Activated naive CD8-positive, alpha-beta T cell treated with anti-CD3 and anti-CD28 coated beads, Interleukin-2, amount 10 ng/mL, durations not matched to agents 7 days and 5 days (primary cell): ENCODE measurements around the gene CTTN. TPM values are rescaled to one million over a fixed set of nuclear protein-coding genes. Genes with fewer than 3 reads are reported as not detected.

Source experiments
- ATAC-seq: fragments of 150-1000 bp; cut with Tn5 transposase; one replicate; pipeline ENCODE4 v1.10.0; 2021; ENCODE audit warnings: low read depth, moderate library complexity
- POLR2A ChIA-PET: fragments of 350-600 bp; sonication (Branson Sonifier 250); formaldehyde crosslinking; loops from one replicate; lab custom pipeline; 2021; ENCODE audit warnings: antibody characterized with exemption; lab: Charles Lee
- DNase-seq: peaks from one replicate; pipeline ENCODE4 v3.0.0; 2021
- H3K27ac Mint-ChIP-seq: one replicate; pipeline ENCODE4 v1.8.0; 2022; ENCODE audit warnings: mild to moderate bottlenecking, mixed read lengths
- H3K27me3 Mint-ChIP-seq: one replicate; pipeline ENCODE4 v1.8.0; 2022; ENCODE audit warnings: mild to moderate bottlenecking, moderate library complexity, mixed read lengths
- H3K36me3 Mint-ChIP-seq: one replicate; pipeline ENCODE4 v1.8.0; 2021; ENCODE audit warnings: mild to moderate bottlenecking, mixed read lengths
- H3K4me1 Mint-ChIP-seq: one replicate; pipeline ENCODE4 v1.8.0; 2021; ENCODE audit warnings: mixed read lengths
- H3K4me3 Mint-ChIP-seq: one replicate; pipeline ENCODE4 v1.8.0; 2022; ENCODE audit warnings: mild to moderate bottlenecking, moderate library complexity, mixed read lengths
- H3K9me3 Mint-ChIP-seq: one replicate; pipeline ENCODE4 v1.8.0; 2021; ENCODE audit warnings: mixed read lengths
- total RNA-seq, 2 experiments: library from RNA; stranded (reverse); gene quantifications; one replicate each; pipeline ENCODE4 v1.2.3, GENCODE V29; 2021

The CTTN gene
- total RNA-seq, 2 experiments from 2014 or later, result 0.14 to 0.61 TPM

DNA sequence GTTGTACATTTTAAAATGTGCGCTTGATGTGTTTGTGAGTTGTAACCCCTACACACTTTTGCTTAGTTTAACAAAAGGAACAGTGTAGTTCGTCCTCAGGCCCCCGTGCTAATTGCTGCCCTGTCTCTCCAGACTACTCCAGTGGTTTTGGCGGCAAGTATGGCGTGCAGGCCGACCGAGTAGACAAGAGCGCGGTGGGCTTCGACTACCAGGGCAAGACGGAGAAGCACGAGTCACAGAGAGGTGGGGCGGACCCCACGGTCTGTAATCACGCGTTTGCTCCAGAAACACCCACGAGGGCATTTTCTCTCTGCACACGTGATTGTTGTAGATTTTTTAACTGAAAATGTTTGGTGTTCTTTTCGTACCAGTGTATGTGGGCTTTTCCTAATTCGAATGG lies 18.6 kb downstream of the CTTN start:
- POLR2A ChIA-PET, result no interaction called here
- H3K4me1 Mint-ChIP-seq, result peaks cover 3% of the 10 kb centered on the region
- H3K4me3 Mint-ChIP-seq, result no peak overlapping the region

DNA sequence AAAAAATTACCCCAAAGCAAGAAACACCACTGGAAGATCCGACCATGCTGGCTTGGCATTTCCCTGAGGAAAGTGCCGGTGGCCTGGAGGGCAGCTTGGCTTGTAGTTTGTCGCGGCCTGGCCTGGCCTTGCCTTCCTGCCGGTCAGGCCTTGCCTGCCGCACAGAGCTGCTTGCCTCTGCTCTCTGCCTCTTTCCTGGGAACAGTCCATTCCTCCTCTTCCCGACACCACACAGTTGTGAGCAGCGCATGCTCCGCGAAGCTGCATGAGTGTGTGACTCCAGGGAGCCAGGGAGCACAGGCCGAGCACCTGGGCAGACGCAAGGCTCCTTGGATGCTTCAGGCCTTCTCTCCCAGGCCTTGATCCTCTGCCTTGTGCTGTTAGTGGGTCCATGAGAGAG lies 19.8 kb downstream of the CTTN start:
- POLR2A ChIA-PET, result no interaction called here
- Mint-ChIP-seq H3K4me3 (no peak overlapping the region), H3K27me3 (peaks cover 12% of the 10 kb centered on the region), H3K36me3 (no peaks in the 10 kb centered on the region), H3K9me3 (no peaks in the 10 kb centered on the region), H3K27ac (no peak overlapping the region), H3K4me1 (peaks cover 3% of the 10 kb centered on the region)
- ATAC-seq (no peak), DNase-seq (no peak)

More for the DNA sequence above, 18.6 kb downstream of the CTTN start:
- H3K9me3 Mint-ChIP-seq, result no peaks in the 10 kb centered on the region
- ATAC-seq (no peak), DNase-seq (no peak)
- peaks cover 12% of the 10 kb centered on the region for H3K27me3 Mint-ChIP-seq
- no peaks in the 10 kb centered on the region for H3K36me3 Mint-ChIP-seq
- H3K27ac Mint-ChIP-seq, result no peak overlapping the region

DNA sequence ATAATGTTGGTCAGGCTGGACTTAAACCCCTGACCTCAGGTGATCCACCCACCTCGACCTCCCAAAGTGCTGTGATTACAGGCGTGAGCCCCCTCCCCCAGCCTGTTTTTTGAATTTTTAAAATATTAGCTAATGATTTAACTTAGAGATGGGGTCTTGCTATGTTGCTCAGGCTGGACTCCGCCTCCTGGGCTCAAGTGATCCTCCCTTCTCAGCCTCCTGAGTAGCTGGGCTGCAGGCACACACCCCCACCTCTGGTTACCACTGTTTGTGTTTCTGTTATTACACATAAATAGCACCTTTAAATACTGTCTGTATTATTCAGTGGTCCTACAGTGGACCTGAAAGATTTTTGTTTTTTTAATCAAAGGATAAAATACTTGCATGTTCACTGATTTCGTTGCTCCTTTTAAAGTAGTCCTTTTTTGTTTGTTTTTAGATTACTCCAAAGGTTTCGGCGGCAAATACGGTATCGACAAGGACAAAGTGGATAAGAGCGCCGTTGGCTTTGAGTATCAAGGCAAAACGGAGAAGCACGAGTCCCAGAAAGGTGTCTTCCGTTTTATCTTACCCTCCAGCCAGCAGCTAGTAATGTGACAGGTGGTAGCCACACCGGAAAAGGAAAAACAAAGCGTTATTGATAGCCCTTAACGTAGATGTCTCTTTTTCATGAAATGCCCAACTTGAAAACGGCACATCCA lies 21.1 kb downstream of the CTTN start:
- no peak overlapping the region for H3K27ac Mint-ChIP-seq
- H3K4me1 Mint-ChIP-seq, result peaks cover 7% of the 10 kb centered on the region
- POLR2A ChIA-PET, result no interaction called here

DNA sequence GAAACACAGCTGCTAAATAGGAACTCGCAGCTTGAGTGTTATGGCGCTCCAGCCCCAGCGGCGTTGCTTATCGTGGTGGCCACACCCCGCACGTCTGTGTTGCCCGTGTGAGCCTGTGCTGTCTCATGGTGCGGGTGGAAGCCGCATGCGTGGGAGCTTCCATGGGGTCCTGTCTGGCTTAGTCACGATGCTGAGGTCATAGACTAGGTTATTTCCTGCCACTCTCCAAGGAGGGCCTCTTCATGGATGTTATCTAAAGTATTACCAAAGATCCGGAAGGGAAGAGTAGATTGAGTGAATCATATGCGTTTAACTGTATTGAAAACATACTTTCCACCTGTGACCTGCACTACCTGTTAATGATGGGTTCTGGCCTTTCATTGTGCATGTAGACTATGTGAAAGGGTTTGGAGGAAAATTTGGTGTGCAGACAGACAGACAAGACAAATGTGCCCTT lies 21.7 kb downstream of the CTTN start:
- peaks cover 15% of the 10 kb centered on the region for H3K27me3 Mint-ChIP-seq
- ATAC-seq (no peak), DNase-seq (no peak)
- H3K4me1 Mint-ChIP-seq, result peaks cover 7% of the 10 kb centered on the region
- H3K4me3 Mint-ChIP-seq, result no peak overlapping the region
- POLR2A ChIA-PET, result no interaction called here
- H3K27ac Mint-ChIP-seq, result no peak overlapping the region
- H3K36me3 Mint-ChIP-seq, result no peaks in the 10 kb centered on the region
- no peaks in the 10 kb centered on the region for H3K9me3 Mint-ChIP-seq

More for the DNA sequence above, 21.1 kb downstream of the CTTN start:
- no peak for DNase-seq
- Mint-ChIP-seq H3K4me3 (no peak overlapping the region), H3K27me3 (peaks cover 14% of the 10 kb centered on the region), H3K9me3 (no peaks in the 10 kb centered on the region), H3K36me3 (no peaks in the 10 kb centered on the region)
- no peak for ATAC-seq

DNA sequence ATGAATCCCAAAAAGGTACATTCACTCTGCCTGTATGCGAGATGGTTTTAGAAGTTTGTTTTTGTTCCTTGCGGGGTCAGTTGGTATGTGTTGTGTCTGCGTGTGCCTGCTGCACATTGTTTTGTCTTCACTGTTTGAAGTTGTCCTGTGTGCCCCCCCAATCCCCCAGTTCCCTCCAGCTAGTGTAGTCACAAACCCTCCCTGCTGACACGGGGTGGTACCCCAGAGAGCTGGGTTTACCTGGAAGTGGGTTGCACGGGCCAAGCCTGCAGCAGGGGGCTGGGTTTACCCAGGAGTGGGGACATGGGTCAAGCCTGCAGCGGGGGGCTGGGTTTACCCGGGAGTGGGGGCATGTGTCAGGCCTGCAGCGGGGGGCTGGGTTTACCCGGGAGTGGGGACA lies 22.2 kb downstream of the CTTN start:
- POLR2A ChIA-PET, result no interaction called here
- H3K27me3 Mint-ChIP-seq, result peaks cover 11% of the 10 kb centered on the region
- peaks cover 7% of the 10 kb centered on the region for H3K4me1 Mint-ChIP-seq
- ATAC-seq (no peak), DNase-seq (no peak)
- H3K36me3 Mint-ChIP-seq, result no peaks in the 10 kb centered on the region
- H3K4me3 Mint-ChIP-seq, result no peak overlapping the region
- H3K9me3 Mint-ChIP-seq, result no peaks in the 10 kb centered on the region
- H3K27ac Mint-ChIP-seq, result no peak overlapping the region

DNA sequence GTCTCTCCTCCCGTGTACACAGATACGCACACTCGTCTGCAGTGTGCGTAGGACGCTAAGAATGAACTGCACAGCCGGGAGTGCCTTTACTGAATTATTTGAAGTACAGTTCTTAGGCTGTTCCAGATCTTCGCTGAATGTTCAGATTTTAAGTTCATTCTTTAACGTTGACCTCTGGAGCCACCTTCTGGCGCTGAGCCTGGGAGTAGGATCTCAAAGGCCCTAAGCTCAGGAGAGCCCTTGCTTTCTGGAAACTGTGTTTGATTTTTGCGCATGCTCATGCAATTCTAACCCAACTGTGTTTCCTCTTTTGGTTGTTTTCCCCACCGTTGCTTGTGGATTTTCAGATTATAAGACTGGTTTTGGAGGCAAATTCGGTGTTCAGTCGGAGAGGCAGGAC lies 22.8 kb downstream of the CTTN start:
- Mint-ChIP-seq H3K4me3 (no peak overlapping the region), H3K9me3 (no peaks in the 10 kb centered on the region), H3K4me1 (peaks cover 4% of the 10 kb centered on the region), H3K27me3 (peaks cover 10% of the 10 kb centered on the region), H3K27ac (no peak overlapping the region), H3K36me3 (no peaks in the 10 kb centered on the region)
- DNase-seq (no peak), ATAC-seq (peak; percentile 50)
- POLR2A ChIA-PET, result no interaction called here

DNA sequence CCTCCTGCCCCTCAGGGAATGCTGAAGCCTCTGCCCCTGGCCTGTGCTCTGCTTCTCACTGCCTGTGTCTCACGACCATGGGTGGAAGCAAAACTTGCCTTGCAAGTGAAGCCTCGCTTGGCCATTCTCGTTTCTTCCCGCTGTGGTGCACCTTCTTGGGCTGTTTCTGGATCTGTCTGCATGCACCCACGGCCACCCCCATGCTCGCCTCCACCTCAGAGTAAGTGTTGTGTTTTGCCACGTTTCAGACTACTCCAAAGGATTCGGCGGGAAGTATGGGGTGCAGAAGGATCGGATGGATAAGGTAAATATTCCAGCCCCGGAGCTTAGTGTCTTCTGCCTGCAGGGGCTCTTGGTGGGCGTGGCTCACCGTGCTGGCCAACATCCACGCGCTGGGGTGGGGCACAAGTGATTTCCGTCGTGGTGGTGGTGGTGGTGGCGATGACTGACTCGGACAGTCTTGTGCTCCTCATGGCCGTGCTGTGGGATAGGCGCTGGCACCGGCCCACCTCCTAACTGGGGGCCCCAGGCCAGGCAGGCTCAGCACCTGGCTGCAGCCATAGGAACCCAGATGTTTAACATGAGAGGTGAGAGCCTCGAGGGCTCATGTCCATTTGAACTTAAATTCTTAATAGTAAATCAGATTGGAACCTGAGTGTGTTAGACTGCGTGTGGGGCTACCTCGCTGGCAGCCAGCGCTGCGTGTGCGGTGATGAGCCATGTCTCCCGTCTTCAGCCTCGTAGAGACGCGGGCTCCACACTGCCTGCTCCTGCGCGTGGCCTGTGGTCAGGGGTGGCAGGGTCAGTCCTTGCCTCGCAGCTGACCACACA lies 24.6 kb downstream of the CTTN start:
- no peaks in the 10 kb centered on the region for H3K36me3 Mint-ChIP-seq
- H3K27me3 Mint-ChIP-seq, result peaks cover 10% of the 10 kb centered on the region
- ATAC-seq (no peak), DNase-seq (no peak)
- peaks cover 4% of the 10 kb centered on the region for H3K4me1 Mint-ChIP-seq
- H3K9me3 Mint-ChIP-seq, result no peaks in the 10 kb centered on the region
- H3K4me3 Mint-ChIP-seq, result no peak overlapping the region
- POLR2A ChIA-PET, result no interaction called here
- no peak overlapping the region for H3K27ac Mint-ChIP-seq

DNA sequence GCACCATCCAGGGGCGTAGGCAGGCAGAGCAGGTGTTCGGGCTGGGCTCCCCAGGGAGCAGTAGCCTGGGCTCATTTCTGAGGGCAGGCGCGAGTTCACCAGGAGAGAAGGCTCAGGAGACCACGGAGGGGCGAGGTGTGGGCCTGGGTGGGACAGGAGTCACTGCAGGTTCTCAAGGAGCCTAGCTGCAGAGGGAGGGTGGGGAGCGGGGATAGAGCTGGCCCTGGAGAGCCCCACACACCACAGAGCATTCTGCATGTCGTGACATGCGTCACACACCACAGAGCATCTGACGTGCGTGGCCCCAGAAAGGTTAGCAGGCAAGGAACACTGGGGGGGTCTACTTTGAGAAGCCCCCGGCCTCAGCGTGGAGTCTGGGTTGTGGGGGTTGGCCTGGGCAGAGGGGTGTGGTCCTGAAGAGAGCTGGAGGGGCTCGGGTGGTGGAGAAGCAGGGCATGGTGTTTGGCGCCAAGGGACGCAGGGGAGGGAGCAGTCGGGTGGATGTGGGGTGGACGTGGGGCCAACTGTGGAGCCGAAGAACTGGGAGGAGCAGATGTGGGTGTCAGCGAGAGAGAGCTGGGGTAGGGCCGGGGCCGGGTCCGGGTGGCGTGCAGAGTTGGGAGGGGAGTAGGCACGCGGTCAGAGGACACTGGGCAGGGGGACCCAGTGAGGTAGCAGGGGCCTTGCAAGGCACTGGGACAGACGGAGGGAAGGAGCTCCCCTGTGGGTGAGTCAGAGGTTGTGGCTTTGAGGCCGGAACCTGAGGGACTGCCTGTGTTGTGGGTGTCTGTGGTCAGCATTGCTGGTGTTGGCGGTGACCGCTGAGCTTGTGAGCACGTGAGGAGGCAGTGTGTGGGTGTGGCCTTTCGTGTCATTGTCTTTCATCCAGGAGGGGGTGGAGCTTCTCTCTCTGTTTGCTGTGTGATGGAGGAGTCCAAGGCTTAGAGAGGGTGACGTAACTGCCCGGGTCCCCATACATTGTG lies 25.5 kb downstream of the CTTN start:
- Mint-ChIP-seq H3K4me3 (no peak overlapping the region), H3K27me3 (peaks cover 10% of the 10 kb centered on the region), H3K4me1 (peaks cover 4% of the 10 kb centered on the region), H3K9me3 (no peaks in the 10 kb centered on the region), H3K36me3 (no peaks in the 10 kb centered on the region), H3K27ac (no peak overlapping the region)
- no peak for ATAC-seq
- no peak for DNase-seq
- POLR2A ChIA-PET, result no interaction called here

DNA sequence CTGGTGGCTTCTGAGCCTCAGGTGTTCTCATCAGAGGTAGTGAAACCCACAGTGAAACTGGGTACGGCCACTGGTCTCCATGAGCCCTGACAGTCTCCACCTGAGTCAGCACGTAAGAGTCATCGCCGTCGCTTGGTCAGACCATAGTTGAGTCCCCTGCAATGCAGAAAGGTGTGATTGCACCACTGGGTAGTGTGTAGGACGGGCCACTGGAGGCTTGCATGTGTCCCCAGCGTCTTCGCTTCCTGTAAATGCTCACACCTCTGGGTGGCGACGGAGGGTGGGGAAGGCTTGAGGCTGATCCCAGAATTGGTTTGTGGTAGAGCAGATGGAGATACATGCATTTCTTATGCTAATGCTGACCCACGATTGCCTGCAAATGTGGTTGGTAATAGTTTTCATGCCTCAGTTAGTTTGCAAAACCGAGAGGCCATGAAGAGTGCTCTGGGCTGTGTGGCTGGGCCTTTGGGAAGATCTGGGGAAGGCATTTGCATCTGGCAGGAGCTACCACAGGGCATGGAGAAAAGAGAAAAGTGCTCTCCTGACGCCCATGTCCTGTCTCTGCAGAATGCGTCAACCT lies 26.5 kb downstream of the CTTN start:
- H3K9me3 Mint-ChIP-seq, result no peaks in the 10 kb centered on the region
- no peaks in the 10 kb centered on the region for H3K36me3 Mint-ChIP-seq
- peaks cover 10% of the 10 kb centered on the region for H3K27me3 Mint-ChIP-seq
- DNase-seq (no peak), ATAC-seq (no peak)
- peaks cover 4% of the 10 kb centered on the region for H3K4me1 Mint-ChIP-seq
- no peak overlapping the region for H3K4me3 Mint-ChIP-seq
- no peak overlapping the region for H3K27ac Mint-ChIP-seq
- POLR2A ChIA-PET, result no interaction called here

DNA sequence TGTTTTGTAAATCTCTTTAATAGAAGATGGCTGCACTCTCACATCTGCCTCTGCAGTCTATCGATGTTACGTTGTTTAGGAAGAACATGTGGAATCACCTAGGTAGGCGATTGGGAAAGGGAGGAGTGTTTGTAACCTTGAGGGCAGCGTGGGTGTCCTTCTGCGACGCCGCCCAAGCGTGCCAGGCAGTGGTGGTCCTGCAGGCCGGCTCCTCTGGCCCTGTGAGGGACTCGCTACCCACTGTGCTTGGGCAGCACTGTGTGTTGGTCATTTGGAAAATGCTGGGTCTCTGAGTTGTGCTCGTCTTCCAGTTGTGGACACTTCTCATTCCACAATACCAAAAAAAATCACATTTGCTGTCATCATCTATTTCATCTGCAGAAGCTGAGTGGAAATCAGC lies 29.1 kb downstream of the CTTN start:
- DNase-seq (no peak), ATAC-seq (no peak)
- peaks cover 4% of the 10 kb centered on the region for H3K4me1 Mint-ChIP-seq
- H3K36me3 Mint-ChIP-seq, result no peaks in the 10 kb centered on the region
- no peak overlapping the region for H3K27ac Mint-ChIP-seq
- H3K9me3 Mint-ChIP-seq, result no peaks in the 10 kb centered on the region
- POLR2A ChIA-PET, result no interaction called here
- peaks cover 3% of the 10 kb centered on the region for H3K27me3 Mint-ChIP-seq
- H3K4me3 Mint-ChIP-seq, result no peak overlapping the region

DNA sequence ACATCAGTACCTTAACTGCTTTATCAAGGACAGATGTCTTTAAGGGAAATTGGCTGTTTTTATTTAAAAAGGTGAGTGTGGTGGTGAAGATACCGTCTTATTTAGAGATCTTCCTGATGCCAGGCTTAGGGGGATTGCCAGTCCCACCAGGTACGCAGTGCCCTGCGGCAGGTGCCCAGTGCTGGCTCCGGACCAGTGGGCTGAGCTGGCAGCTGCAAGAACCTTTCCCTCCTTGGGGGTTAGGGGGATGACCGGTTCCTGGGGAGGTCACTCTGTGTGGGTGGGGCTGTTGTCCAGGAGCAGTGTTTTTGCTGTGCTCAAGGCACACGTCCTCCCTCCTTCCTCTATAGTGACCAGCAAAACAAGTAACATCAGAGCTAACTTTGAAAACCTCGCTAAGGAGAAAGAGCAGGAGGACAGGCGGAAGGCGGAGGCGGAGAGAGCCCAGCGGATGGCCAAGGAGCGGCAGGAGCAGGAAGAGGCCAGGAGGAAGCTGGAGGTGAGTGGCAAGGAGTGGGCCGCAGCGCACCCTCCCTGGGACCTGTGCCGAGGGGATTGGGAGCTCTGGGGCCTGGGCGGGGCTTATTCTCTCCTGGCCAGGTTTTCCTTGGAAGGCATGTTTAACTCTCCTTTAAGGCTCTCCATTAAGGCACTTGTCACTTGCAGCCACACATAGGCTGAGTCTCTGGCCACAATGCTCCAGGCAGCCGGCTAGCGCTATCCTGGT lies 30.5 kb downstream of the CTTN start:
- Mint-ChIP-seq H3K4me1 (peaks cover 4% of the 10 kb centered on the region), H3K27me3 (peaks cover 3% of the 10 kb centered on the region), H3K27ac (no peak overlapping the region), H3K36me3 (no peaks in the 10 kb centered on the region), H3K4me3 (no peak overlapping the region), H3K9me3 (no peaks in the 10 kb centered on the region)
- no peak for DNase-seq
- no peak for ATAC-seq
- POLR2A ChIA-PET, result no interaction called here

DNA sequence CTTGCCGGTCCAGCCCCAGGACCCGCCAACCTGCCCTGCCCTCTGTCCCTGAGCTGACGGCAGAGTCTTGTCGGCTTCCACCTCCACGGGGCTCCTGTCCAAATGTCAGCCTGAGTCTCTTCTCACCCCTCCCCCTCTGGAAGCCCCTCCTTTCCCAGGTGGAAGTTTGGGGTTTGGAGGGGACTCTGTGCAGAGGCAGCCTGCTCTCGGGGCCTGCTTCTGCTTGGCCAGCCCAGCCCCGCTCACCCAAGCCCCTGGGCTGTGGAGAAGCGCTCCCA lies 31.0 kb downstream of the CTTN start:
- no peaks in the 10 kb centered on the region for H3K9me3 Mint-ChIP-seq
- POLR2A ChIA-PET, result no interaction called here

More for the DNA sequence above, 31.0 kb downstream of the CTTN start:
- H3K27ac Mint-ChIP-seq, result no peak overlapping the region
- peaks cover 1% of the 10 kb centered on the region for H3K4me1 Mint-ChIP-seq
- ATAC-seq (no peak), DNase-seq (no peak)
- no peak overlapping the region for H3K4me3 Mint-ChIP-seq
- no peaks in the 10 kb centered on the region for H3K36me3 Mint-ChIP-seq
- H3K27me3 Mint-ChIP-seq, result peaks cover 2% of the 10 kb centered on the region
